ENCODE data around the gene CBLB. TPM values are rescaled to one million over a fixed set of nuclear protein-coding genes. Genes with fewer than 3 reads are reported as not detected.

The CBLB gene
- total and polyA plus RNA-seq, 4 donors = 3.1 to 22.8 (median 9.8) TPM

- TF ChIP-seq HNF4A (conservative IDR thresholded peaks at IDR 0.05) (no peak), NR2F2 (IDR thresholded peaks at IDR 0.05) (no peak), HNF4G (IDR thresholded peaks at IDR 0.05) (no peak), MAX (IDR thresholded peaks at IDR 0.05) (no peak), ATF3 (IDR thresholded peaks at IDR 0.05) (no peak), CTCF (IDR thresholded peaks at IDR 0.05; ENCODE audit: low read depth, low read length, missing input control) (no peak), ZBTB33 (IDR thresholded peaks at IDR 0.05) (no peak), TAF1 (conservative IDR thresholded peaks at IDR 0.05) (no peak), EGR1 (IDR thresholded peaks at IDR 0.05; ENCODE audit: low read depth in 2 of 2) (no peak), JUND (IDR thresholded peaks at IDR 0.05) (no peak), GABPA (IDR thresholded peaks at IDR 0.05 in 1 of 2, conservative IDR thresholded peaks at IDR 0.05 in 1 of 2) (no peak), YY1 (IDR thresholded peaks at IDR 0.05) (no peak)
- H3K9ac ChIP-seq (ENCODE audit: low read depth in 1 of 2, low read length in 2 of 2) = no peak overlapping the region
- H3K4me1 ChIP-seq (ENCODE audit: control insufficient read depth in 4 of 4, insufficient read depth in 4 of 4, low read length in 3 of 4) = no peaks in the 10 kb centered on the region
These were observed 139.1 kb downstream of the CBLB start for GRCh38 chr3:105729667-105730066.

GRCh38 chr3:105728771-105729312 is 140.0 kb downstream of the CBLB start:
- Histone ChIP-seq H3K9ac (ENCODE audit: low read depth in 1 of 2, low read length in 2 of 2) (no peak overlapping the region), H3K9me3 (ENCODE audit: control insufficient read depth in 4 of 4, low read length in 3 of 4) (no peaks in the 10 kb centered on the region), H3K4me1 (ENCODE audit: control insufficient read depth in 4 of 4, insufficient read depth in 4 of 4, low read length in 3 of 4) (no peaks in the 10 kb centered on the region), H3K36me3 (ENCODE audit: control insufficient read depth in 4 of 4, insufficient read depth in 3 of 4, low read depth in 1 of 4, low read length in 3 of 4) (peaks cover 0 to 4% (median 0%) of the 10 kb centered on the region in 4 donors), H3K27me3 (ENCODE audit: control insufficient read depth in 4 of 4, insufficient read depth in 4 of 4, low read length in 3 of 4) (no peaks in the 10 kb centered on the region), H3K27ac (ENCODE audit: low read depth in 1 of 2, low read length in 2 of 2) (no peak overlapping the region), H3K4me3 (ENCODE audit: low read depth in 1 of 3, low read length in 3 of 3) (no peak overlapping the region)
- DNase-seq (ENCODE audit: low spot score) = no peak
- no peak for TF ChIP-seq MAX (IDR thresholded peaks at IDR 0.05)
- no peak for TF ChIP-seq FOXA1 (IDR thresholded peaks at IDR 0.05)
- no peak for TF ChIP-seq NR2F2 (IDR thresholded peaks at IDR 0.05)
- no peak for TF ChIP-seq ZBTB33 (IDR thresholded peaks at IDR 0.05)
- TF ChIP-seq GABPA (IDR thresholded peaks at IDR 0.05 in 1 of 2, conservative IDR thresholded peaks at IDR 0.05 in 1 of 2) = no peak
- TF ChIP-seq TAF1 (conservative IDR thresholded peaks at IDR 0.05) = no peak
- no peak for TF ChIP-seq YY1 (IDR thresholded peaks at IDR 0.05)
- TF ChIP-seq HNF4G (IDR thresholded peaks at IDR 0.05) = no peak
- no peak for TF ChIP-seq ATF3 (IDR thresholded peaks at IDR 0.05)
- no peak for TF ChIP-seq HNF4A (conservative IDR thresholded peaks at IDR 0.05)
- TF ChIP-seq RAD21 (IDR thresholded peaks at IDR 0.05) = no peak
- no peak for TF ChIP-seq SP1 (IDR thresholded peaks at IDR 0.05)
- no peak for TF ChIP-seq CTCF (IDR thresholded peaks at IDR 0.05; ENCODE audit: low read depth, low read length, missing input control)
- TF ChIP-seq FOXA2 (IDR thresholded peaks at IDR 0.05) = no peak
- TF ChIP-seq JUND (IDR thresholded peaks at IDR 0.05) = no peak
- no peak for TF ChIP-seq REST (IDR thresholded peaks at IDR 0.05)
- 93% methylated on average over 3 of the region's 3 CpGs for WGBS

More at GRCh38 chr3:105729667-105730066, 139.1 kb downstream of the CBLB start:
- H3K4me3 ChIP-seq (ENCODE audit: low read depth in 1 of 3, low read length in 3 of 3) = no peak overlapping the region
- no peaks in the 10 kb centered on the region for H3K9me3 ChIP-seq (ENCODE audit: control insufficient read depth in 4 of 4, low read length in 3 of 4)
- no peaks in the 10 kb centered on the region for H3K27me3 ChIP-seq (ENCODE audit: control insufficient read depth in 4 of 4, insufficient read depth in 4 of 4, low read length in 3 of 4)
- WGBS = 51% methylated on average over 3 of the region's 3 CpGs
- no peak for DNase-seq (ENCODE audit: low spot score)
- no peak overlapping the region for H3K27ac ChIP-seq (ENCODE audit: low read depth in 1 of 2, low read length in 2 of 2)
- peaks cover 0 to 4% (median 0%) of the 10 kb centered on the region in 4 donors for H3K36me3 ChIP-seq (ENCODE audit: control insufficient read depth in 4 of 4, insufficient read depth in 3 of 4, low read depth in 1 of 4, low read length in 3 of 4)
